H1 (cell line): Measurements from ENCODE around the gene FUNDC2. TPM values are rescaled to one million over a fixed set of nuclear protein-coding genes. Genes with fewer than 3 reads are reported as not detected.

Experiments
- CTCF ChIA-PET: fragments of 300-600 bp; sonication (Branson Sonifier 250); formaldehyde crosslinking; loops from one replicate; lab custom pipeline; 2021; ENCODE audit not compliant: partially characterized antibody; lab: Charles Lee
- POLR2A ChIA-PET: fragments of 300-600 bp; sonication (Branson Sonifier 250); formaldehyde crosslinking; loops from one replicate; lab custom pipeline; 2021; ENCODE audit warnings: inconsistent platforms; ENCODE audit not compliant: partially characterized antibody; lab: Charles Lee
- DNase-seq, 2 experiments: peaks; one replicate each; pipeline versions ENCODE4 v3.0.0 to v3.0.0-alpha.2; 2010 to 2022; ENCODE audit warnings: low spot score in 2 of 2, low read depth in 1 of 2, mixed read lengths in 1 of 2
- FAIRE-seq: peaks from 2 replicates; lab custom pipeline; 2011; peaks lifted over from hg19 to GRCh38; lab: Jason Lieb, UNC
- H2AFZ ChIP-seq: 2 replicates; pipeline ENCODE4 v1.8.1; 2012; ENCODE audit warnings: low read length, inconsistent platforms
- H2AK5ac ChIP-seq: 2 replicates; pipeline ENCODE4 v1.6.1; 2013; ENCODE audit warnings: low read depth, low read length
- H2BK120ac ChIP-seq: replicated peaks from 2 replicates; pipeline ENCODE3; 2013; ENCODE audit warnings: low read depth, low read length, inconsistent platforms
- H2BK12ac ChIP-seq: 2 replicates; pipeline ENCODE4 v1.6.1; 2013; ENCODE audit warnings: low read depth, low read length
- H2BK15ac ChIP-seq: 2 replicates; pipeline ENCODE4 v1.6.1; 2013; ENCODE audit warnings: low read length
- H2BK20ac ChIP-seq: 2 replicates; pipeline ENCODE4 v1.6.1; 2013; ENCODE audit warnings: low read length
- H2BK5ac ChIP-seq: 2 replicates; pipeline ENCODE4 v1.6.1; 2013; ENCODE audit warnings: low read depth, low read length
- H3K14ac ChIP-seq: 2 replicates; pipeline ENCODE4 v1.6.1; 2013; ENCODE audit warnings: inconsistent platforms; ENCODE audit not compliant: insufficient read length
- H3K18ac ChIP-seq: 2 replicates; pipeline ENCODE4 v1.6.1; 2013; ENCODE audit warnings: low read length; ENCODE audit errors: extremely low read depth
- H3K23ac ChIP-seq: 2 replicates; pipeline ENCODE4 v1.6.1; 2013; ENCODE audit warnings: inconsistent platforms; ENCODE audit not compliant: insufficient read length
- H3K23me2 ChIP-seq: 2 replicates; pipeline ENCODE4 v1.6.1; 2013; ENCODE audit warnings: low read depth, low read length
- H3K27ac ChIP-seq: 2 replicates; pipeline ENCODE4 v1.6.1; 2011; ENCODE audit warnings: low read depth, low read length, inconsistent platforms
- H3K27me3 ChIP-seq, 4 experiments: replicated peaks in 1 of 4; 1 replicate in 1 of 4; 2 replicates in 3 of 4; pipeline versions ENCODE4 v1.6.1 to v1.8.1; 2011 to 2013; ENCODE audit warnings: low read length in 3 of 4, mild to moderate bottlenecking in 3 of 4, inconsistent platforms in 2 of 4, mixed read lengths in 2 of 4, moderate library complexity in 1 of 4; ENCODE audit not compliant: control insufficient read depth in 3 of 4, insufficient read depth in 3 of 4; ENCODE audit errors: extremely low read depth in 1 of 4
- H3K36me3 ChIP-seq, 4 experiments: 2 replicates each; pipeline versions ENCODE4 v1.6.1 to v1.8.1; 2011 to 2013; ENCODE audit warnings: mild to moderate bottlenecking in 4 of 4, low read length in 3 of 4, moderate library complexity in 2 of 4, control low read depth in 1 of 4, inconsistent platforms in 1 of 4; ENCODE audit not compliant: insufficient read depth in 4 of 4, control insufficient read depth in 2 of 4
- H3K4ac ChIP-seq: replicated peaks from 2 replicates; pipeline ENCODE3; 2013; ENCODE audit warnings: low read length, low read depth, mixed read lengths, inconsistent platforms; ENCODE audit not compliant: insufficient read length
- H3K4me1 ChIP-seq, 4 experiments: replicated peaks in 1 of 4; 1 replicate in 1 of 4; 2 replicates in 3 of 4; pipeline versions ENCODE4 v1.6.1 to v1.8.1; 2011 to 2013; ENCODE audit warnings: low read length in 3 of 4, inconsistent platforms in 2 of 4, mixed read lengths in 1 of 4; ENCODE audit not compliant: insufficient read depth in 4 of 4, control insufficient read depth in 3 of 4
- H3K4me2 ChIP-seq, 2 experiments: 2 replicates each; pipeline versions ENCODE4 v1.6.1 to v1.8.1; 2011 to 2013; ENCODE audit warnings: low read depth in 2 of 2, low read length in 2 of 2, control low read depth in 1 of 2, inconsistent platforms in 1 of 2, mild to moderate bottlenecking in 1 of 2; ENCODE audit not compliant: insufficient read depth in 1 of 2
- H3K4me3 ChIP-seq, 4 experiments: fragments of 200-600, 300-600 bp in 1 of 4; sonication (generic), shearing (Covaris generic), sonication (Bioruptor Twin) in 1 of 4; 2 replicates each; pipeline versions ENCODE4 v1.5.1 to v1.8.1; 2011 to 2016; ENCODE audit warnings: low read length in 4 of 4, low read depth in 3 of 4, control low read depth in 2 of 4, inconsistent platforms in 2 of 4, mild to moderate bottlenecking in 2 of 4, mixed read lengths in 1 of 4, moderate library complexity in 1 of 4; ENCODE audit not compliant: insufficient read depth in 2 of 4; ENCODE audit errors: extremely low read depth in 1 of 4
- H3K56ac ChIP-seq: replicated peaks from 2 replicates; pipeline ENCODE3; 2013; ENCODE audit warnings: low read depth, mild to moderate bottlenecking, mixed read lengths, low read length, inconsistent platforms; ENCODE audit not compliant: insufficient read length
- H3K79me1 ChIP-seq: 2 replicates; pipeline ENCODE4 v1.6.1; 2013; ENCODE audit warnings: low read depth, low read length, control low read depth
- H3K79me2 ChIP-seq, 2 experiments: 2 replicates each; pipeline versions ENCODE4 v1.6.1 to v1.8.1; 2012 to 2013; ENCODE audit warnings: low read length in 2 of 2, mild to moderate bottlenecking in 2 of 2, inconsistent platforms in 1 of 2; ENCODE audit not compliant: insufficient read depth in 2 of 2, control insufficient read depth in 1 of 2
- H3K9ac ChIP-seq, 4 experiments: replicated peaks in 1 of 4; 1 replicate in 1 of 4; 2 replicates in 3 of 4; pipeline versions ENCODE4 v1.6.1 to v1.8.1; 2011 to 2013; ENCODE audit warnings: low read depth in 3 of 4, low read length in 3 of 4, control low read depth in 2 of 4, mild to moderate bottlenecking in 2 of 4, moderate library complexity in 2 of 4, inconsistent platforms in 1 of 4; ENCODE audit errors: extremely low read depth in 1 of 4
- H3K9me3 ChIP-seq, 2 experiments: 2 replicates each; pipeline versions ENCODE4 v1.6.1 to v1.8.1; 2012 to 2013; ENCODE audit warnings: mild to moderate bottlenecking in 2 of 2, moderate library complexity in 2 of 2, control low read depth in 1 of 2, inconsistent platforms in 1 of 2, low read depth in 1 of 2, low read length in 1 of 2, mixed read lengths in 1 of 2; ENCODE audit not compliant: insufficient read depth in 2 of 2
- H4K20me1 ChIP-seq, 2 experiments: replicated peaks in 1 of 2; 2 replicates each; pipeline versions ENCODE3 to v1.8.1; 2011 to 2013; ENCODE audit warnings: inconsistent platforms in 2 of 2, low read length in 2 of 2, mild to moderate bottlenecking in 1 of 2; ENCODE audit not compliant: insufficient read depth in 2 of 2, control insufficient read depth in 1 of 2
- H4K5ac ChIP-seq: 2 replicates; pipeline ENCODE4 v1.6.1; 2013; ENCODE audit warnings: low read length, low read depth, mixed read lengths, inconsistent platforms; ENCODE audit not compliant: insufficient read length
- H4K8ac ChIP-seq: 2 replicates; pipeline ENCODE4 v1.8.0; 2013; ENCODE audit warnings: mild to moderate bottlenecking, moderate library complexity, low read length, inconsistent platforms; ENCODE audit not compliant: insufficient read depth; ENCODE audit errors: extremely low read depth
- H4K91ac ChIP-seq: replicated peaks from 2 replicates; pipeline ENCODE3; 2013; ENCODE audit warnings: low read length, mixed read lengths, inconsistent platforms; ENCODE audit not compliant: insufficient read length
- CBX5 ChIP-seq: fragments of 300-800, 300-1000 bp; sonication (generic); IDR thresholded peaks from 2 replicates; pipeline ENCODE4 v1.7.1; 2016; ENCODE audit warnings: antibody characterized with exemption, low read length, low read depth
- CREB1 ChIP-seq: IDR thresholded peaks from 2 replicates; pipeline ENCODE4 v1.6.1; 2012; ENCODE audit warnings: inconsistent platforms
- EGR1 ChIP-seq: IDR thresholded peaks from 2 replicates; pipeline ENCODE4 v1.6.1; 2011; ENCODE audit warnings: low read depth, low read length, borderline replicate concordance
- HDAC6 ChIP-seq: IDR thresholded peaks from one replicate; pipeline ENCODE4 v1.7.1; 2012; ENCODE audit warnings: low read depth, mild to moderate bottlenecking, inconsistent platforms, low read length, moderate library complexity
- KDM5A ChIP-seq: fragments of 200-600 bp; IDR thresholded peaks from 2 replicates; pipeline ENCODE4 v1.7.1; 2012; ENCODE audit warnings: mild to moderate bottlenecking, low read length, inconsistent platforms, mixed read lengths
- PHF8 ChIP-seq: fragments of 200-600 bp; sonication (generic); conservative IDR thresholded peaks from 2 replicates; pipeline ENCODE4 v1.7.1; 2012; ENCODE audit warnings: low read depth, mild to moderate bottlenecking, inconsistent platforms, low read length, moderate library complexity
- RFX5 ChIP-seq: IDR thresholded peaks from 2 replicates; pipeline ENCODE4 v1.6.1; 2011; ENCODE audit warnings: low read depth, low read length, improper control_type of control experiment, borderline replicate concordance
- SIX5 ChIP-seq: IDR thresholded peaks from 2 replicates; pipeline ENCODE4 v1.6.1; 2011; ENCODE audit warnings: mild to moderate bottlenecking, low read depth, low read length
- SP1 ChIP-seq: IDR thresholded peaks from 2 replicates; pipeline ENCODE4 v1.6.1; 2011; ENCODE audit warnings: low read depth, low read length
- TAF7 ChIP-seq: optimal IDR thresholded peaks from 2 replicates; pipeline ENCODE3; 2011; ENCODE audit warnings: low read depth, mild to moderate bottlenecking, inconsistent platforms, low read length, moderate library complexity, borderline replicate concordance
- ZNF274 ChIP-seq: IDR thresholded peaks from 2 replicates; pipeline ENCODE4 v1.7.0; 2012; ENCODE audit warnings: low read length, borderline replicate concordance; ENCODE audit errors: extremely low read depth
- WGBS, 2 experiments: shearing (Covaris generic) in 1 of 2; methylation state at CpG; one replicate each; pipeline versions ENCODE4 v1.1.6 to v1.1.7; 2013 to 2015; ENCODE audit warnings: low lambda C conversion rate in 2 of 2, mixed read lengths in 2 of 2, inconsistent platforms in 1 of 2, low coverage in 1 of 2, missing lambda C conversion rate in 1 of 2; ENCODE audit not compliant: insufficient replicate concordance in 2 of 2, insufficient coverage in 1 of 2, insufficient read length in 1 of 2; ENCODE audit errors: extremely low coverage in 1 of 2, missing lambda C conversion rate in 1 of 2; 5-methylcytosine and 5-hydroxymethylcytosine counted together
- polyA plus RNA-seq, 7 experiments: library from polyadenylated mRNA; depleted of rRNA in 3 of 7; stranded (reverse) in 5 of 7; unstranded in 2 of 7; fragments of >200 nt in 5 of 7; fragments of 200-250 nt in 2 of 7; gene quantifications; 1 replicate in 5 of 7; 2 replicates in 1 of 7; 4 replicates in 1 of 7; pipeline versions ENCODE4 v1.2.1 to v1.2.3, GENCODE V29; 2011 to 2013; ENCODE audit warnings: missing spikeins in 2 of 7, mixed read lengths in 2 of 7
- total RNA-seq: library from RNA; stranded (reverse); fragmentation: NEBNext Ultra II Directional; extraction: Animal tissue kit (Norgen Biotek cat#: 25700); gene quantifications from 2 replicates; pipeline ENCODE4 v1.2.1, GENCODE V29; 2021
- TF ChIP-seq, protein P1 (sequence below), 3 experiments: IDR thresholded peaks; 1 replicate in 2 of 3; 2 replicates in 1 of 3; pipeline versions ENCODE4 v1.5.1 to v1.6.1; 2011; ENCODE audit warnings: low read length in 3 of 3, mild to moderate bottlenecking in 3 of 3, inconsistent platforms in 2 of 3, low read depth in 1 of 3, moderate library complexity in 1 of 3; ENCODE audit not compliant: insufficient read depth in 1 of 3; ENCODE audit errors: control extremely low read depth in 1 of 3

FUNDC2 gene
- total and polyA plus RNA-seq, 2 of the 8 experiments (the other 6 are each of a cell fraction or from before 2014, with no cell fraction given), result 67.7 to 93.7 TPM

DNA sequence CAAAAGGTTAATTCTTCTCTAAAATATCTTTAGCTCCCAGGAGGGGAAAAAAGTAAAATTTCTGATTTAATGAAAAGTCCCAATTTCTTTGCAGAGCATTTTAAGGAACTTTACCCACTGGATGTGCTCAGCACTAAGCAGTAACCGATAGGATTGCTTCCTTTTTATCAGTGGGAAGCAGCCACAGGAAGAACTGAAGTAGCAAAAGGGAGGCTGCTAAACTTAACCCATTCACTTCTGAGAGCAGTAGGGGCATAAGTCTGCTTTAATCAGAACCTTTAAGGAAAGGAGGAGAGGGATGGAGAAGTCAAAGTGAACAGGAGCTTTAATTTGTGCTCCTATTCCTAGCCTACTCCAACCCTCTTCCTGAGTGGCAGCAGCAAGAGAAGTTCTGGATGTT lies 4.1 kb upstream of the FUNDC2 start, which contains the start of gene F8:
TSS of gene F8 (minus strand) at position 139 of the 400 bp plus-strand sequence. CDS start 171 bp downstream, outside the sequence.
- Histone ChIP-seq H3K79me2 (peaks cover 0 to 4% of the 10 kb centered on the region in 2 experiments; a peak in 2 of 4 replicates), H3K9me3 (no peaks in the 10 kb centered on the region), H2BK20ac (no peak within 1 kb of the TSS), H4K20me1 (no peaks in the 10 kb centered on the region), H3K23ac (no peak within 1 kb of the TSS), H3K79me1 (no peaks in the 10 kb centered on the region), H2AK5ac (no peak within 1 kb of the TSS), H3K23me2 (no peaks in the 10 kb centered on the region; the same call in 1 of the 2 replicates), H4K5ac (no peak within 1 kb of the TSS), H3K4me1 (no peaks in the 10 kb centered on the region), H2AFZ (no peak within 1 kb of the TSS), H3K4ac (no peak within 1 kb of the TSS), H2BK120ac (no peak within 1 kb of the TSS), H2BK15ac (no peak within 1 kb of the TSS), H3K36me3 (no peaks in the 10 kb centered on the region), H2BK12ac (no peak within 1 kb of the TSS), H3K4me2 (no peak within 1 kb of the TSS), H3K27ac (no peak within 1 kb of the TSS), H4K8ac (no peak within 1 kb of the TSS), H3K9ac (no peak within 1 kb of the TSS), H4K91ac (no peak within 1 kb of the TSS)
- DNase-seq, result no peak
- 60% methylated on average over 1 of the region's 1 CpG; no CpG with 5 or more reads in 1 of the 2 experiments for WGBS, 2 experiments
- FAIRE-seq, result no peak
- TF ChIP-seq, protein P1, sequence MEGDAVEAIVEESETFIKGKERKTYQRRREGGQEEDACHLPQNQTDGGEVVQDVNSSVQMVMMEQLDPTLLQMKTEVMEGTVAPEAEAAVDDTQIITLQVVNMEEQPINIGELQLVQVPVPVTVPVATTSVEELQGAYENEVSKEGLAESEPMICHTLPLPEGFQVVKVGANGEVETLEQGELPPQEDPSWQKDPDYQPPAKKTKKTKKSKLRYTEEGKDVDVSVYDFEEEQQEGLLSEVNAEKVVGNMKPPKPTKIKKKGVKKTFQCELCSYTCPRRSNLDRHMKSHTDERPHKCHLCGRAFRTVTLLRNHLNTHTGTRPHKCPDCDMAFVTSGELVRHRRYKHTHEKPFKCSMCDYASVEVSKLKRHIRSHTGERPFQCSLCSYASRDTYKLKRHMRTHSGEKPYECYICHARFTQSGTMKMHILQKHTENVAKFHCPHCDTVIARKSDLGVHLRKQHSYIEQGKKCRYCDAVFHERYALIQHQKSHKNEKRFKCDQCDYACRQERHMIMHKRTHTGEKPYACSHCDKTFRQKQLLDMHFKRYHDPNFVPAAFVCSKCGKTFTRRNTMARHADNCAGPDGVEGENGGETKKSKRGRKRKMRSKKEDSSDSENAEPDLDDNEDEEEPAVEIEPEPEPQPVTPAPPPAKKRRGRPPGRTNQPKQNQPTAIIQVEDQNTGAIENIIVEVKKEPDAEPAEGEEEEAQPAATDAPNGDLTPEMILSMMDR (IDR thresholded peaks at IDR 0.05; ENCODE audit: control extremely low read depth in 1 of 3, insufficient read depth in 1 of 3, low read depth in 1 of 3, low read length in 3 of 3), result no peak
- no peak for TF ChIP-seq HDAC6
- no peak for TF ChIP-seq EGR1
- TF ChIP-seq PHF8, result no peak
- no peak for TF ChIP-seq CREB1
- TF ChIP-seq RFX5, result no peak
- no peak for TF ChIP-seq KDM5A
- no peak for TF ChIP-seq SP1
- no peak for TF ChIP-seq ZNF274
- no peak for TF ChIP-seq CBX5
- no peak for TF ChIP-seq SIX5
- TF ChIP-seq TAF7, result no peak
- TF ChIP-seq, all 59 proteins: peak for 0
- POLR2A ChIA-PET, result no interaction called here
- no peak within 1 kb of the TSS for H3K56ac ChIP-seq
- CTCF ChIA-PET, result no interaction called here
- no peak within 1 kb of the TSS for H2BK5ac ChIP-seq
- H3K27me3 ChIP-seq, result no peaks in the 10 kb centered on the region
- H3K14ac ChIP-seq, result no peak within 1 kb of the TSS
- no peak within 1 kb of the TSS for H3K4me3 ChIP-seq
- H3K18ac ChIP-seq, result no peak within 1 kb of the TSS
